ENCODE measurements around the gene SH3BP4.

Gene SH3BP4

GRCh38 chr2:234954551-234954992 lies 2.8 kb downstream of the SH3BP4 start:
- no peaks in the 10 kb centered on the region for H3F3A ChIP-seq (ENCODE audit: control insufficient read depth, insufficient read depth)
- H3K27ac ChIP-seq (ENCODE audit: low read depth, low read length), result no peak overlapping the region
- no peaks in the 10 kb centered on the region for H3K27me3 ChIP-seq (ENCODE audit: control insufficient read depth, low read length)
- H3K36me3 ChIP-seq (ENCODE audit: control insufficient read depth, low read length), result no peaks in the 10 kb centered on the region
- no peaks in the 10 kb centered on the region for H3K9me3 ChIP-seq (ENCODE audit: control insufficient read depth, insufficient read depth, low read length)
- TF ChIP-seq CTCF (IDR thresholded peaks at IDR 0.05; ENCODE audit: low read depth, low read length, poor library complexity, severe bottlenecking), result no peak
- TF ChIP-seq EZH2phosphoT487 (IDR thresholded peaks at IDR 0.05; ENCODE audit: borderline replicate concordance, low read length), result no peak
- no peak overlapping the region for H3K4me2 ChIP-seq (ENCODE audit: low read length)
- H4K20me1 ChIP-seq (ENCODE audit: control insufficient read depth, insufficient read depth, low read depth, low read length), result no peaks in the 10 kb centered on the region
- H3K4me1 ChIP-seq (ENCODE audit: control insufficient read depth, low read length), result no peaks in the 10 kb centered on the region
- H3K9me2 ChIP-seq (replicated peaks; ENCODE audit: control insufficient read depth, low read length), result no peaks in the 10 kb centered on the region
- H3K4me3 ChIP-seq (ENCODE audit: low read length), result no peak overlapping the region
- no peaks in the 10 kb centered on the region for H3K79me2 ChIP-seq (ENCODE audit: control insufficient read depth, low read length)

DNA sequence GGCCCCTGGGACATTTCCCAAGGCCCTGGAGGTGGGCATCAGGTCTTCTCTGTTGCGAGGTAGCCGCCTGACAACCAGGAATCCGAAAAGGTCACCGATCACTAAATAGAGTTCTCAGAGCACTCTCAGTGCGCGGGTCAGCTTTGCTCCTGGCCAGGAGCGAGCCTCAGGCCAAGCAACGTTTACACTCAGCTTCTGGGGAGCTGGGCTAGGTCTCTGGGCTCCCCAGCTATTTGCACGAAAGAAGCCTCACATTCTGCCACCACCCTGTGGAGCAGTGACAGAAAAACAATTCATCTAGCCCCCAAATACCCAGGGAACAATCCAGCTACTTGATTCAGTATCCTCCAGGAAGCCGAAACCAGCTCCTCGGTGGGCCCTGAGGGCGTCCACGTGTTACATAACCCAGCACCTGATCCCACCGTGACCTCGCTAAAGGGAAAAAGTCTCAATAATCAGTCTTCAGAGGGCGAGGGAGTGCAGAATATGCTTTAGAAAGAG lies 3.3 kb downstream of the SH3BP4 start:
- no peak overlapping the region for H3K4me2 ChIP-seq (ENCODE audit: low read length)
- H3F3A ChIP-seq (ENCODE audit: control insufficient read depth, insufficient read depth), result no peaks in the 10 kb centered on the region
- H3K4me3 ChIP-seq (ENCODE audit: low read length), result no peak overlapping the region
- H4K20me1 ChIP-seq (ENCODE audit: control insufficient read depth, insufficient read depth, low read depth, low read length), result no peaks in the 10 kb centered on the region
- H3K4me1 ChIP-seq (ENCODE audit: control insufficient read depth, low read length), result no peaks in the 10 kb centered on the region
- TF ChIP-seq EZH2phosphoT487 (IDR thresholded peaks at IDR 0.05; ENCODE audit: borderline replicate concordance, low read length), result no peak
- no peaks in the 10 kb centered on the region for H3K27me3 ChIP-seq (ENCODE audit: control insufficient read depth, low read length)
- H3K9me3 ChIP-seq (ENCODE audit: control insufficient read depth, insufficient read depth, low read length), result no peaks in the 10 kb centered on the region
- H3K36me3 ChIP-seq (ENCODE audit: control insufficient read depth, low read length), result no peaks in the 10 kb centered on the region
- H3K27ac ChIP-seq (ENCODE audit: low read depth, low read length), result no peak overlapping the region
- H3K9me2 ChIP-seq (replicated peaks; ENCODE audit: control insufficient read depth, low read length), result no peaks in the 10 kb centered on the region
- no peaks in the 10 kb centered on the region for H3K79me2 ChIP-seq (ENCODE audit: control insufficient read depth, low read length)

GRCh38 chr2:234955971-234956509 lies 4.2 kb downstream of the SH3BP4 start:
- H3F3A ChIP-seq (ENCODE audit: control insufficient read depth, insufficient read depth), result no peaks in the 10 kb centered on the region
- H4K20me1 ChIP-seq (ENCODE audit: control insufficient read depth, insufficient read depth, low read depth, low read length), result no peaks in the 10 kb centered on the region

More at GRCh38 chr2:234955971-234956509, 4.2 kb downstream of the SH3BP4 start:
- TF ChIP-seq CTCF (IDR thresholded peaks at IDR 0.05; ENCODE audit: low read depth, low read length, poor library complexity, severe bottlenecking), result no peak
- TF ChIP-seq EZH2phosphoT487 (IDR thresholded peaks at IDR 0.05; ENCODE audit: borderline replicate concordance, low read length), result no peak
- Histone ChIP-seq H3K4me1 (ENCODE audit: control insufficient read depth, low read length) (no peaks in the 10 kb centered on the region), H3K9me3 (ENCODE audit: control insufficient read depth, insufficient read depth, low read length) (no peaks in the 10 kb centered on the region), H3K27ac (ENCODE audit: low read depth, low read length) (no peak overlapping the region), H3K4me2 (ENCODE audit: low read length) (no peak overlapping the region), H3K79me2 (ENCODE audit: control insufficient read depth, low read length) (no peaks in the 10 kb centered on the region), H3K9me2 (replicated peaks; ENCODE audit: control insufficient read depth, low read length) (no peaks in the 10 kb centered on the region), H3K4me3 (ENCODE audit: low read length) (no peak overlapping the region), H3K27me3 (ENCODE audit: control insufficient read depth, low read length) (no peaks in the 10 kb centered on the region), H3K36me3 (ENCODE audit: control insufficient read depth, low read length) (no peaks in the 10 kb centered on the region)
